Measurements from ENCODE around the gene LRRC66.

DNA sequence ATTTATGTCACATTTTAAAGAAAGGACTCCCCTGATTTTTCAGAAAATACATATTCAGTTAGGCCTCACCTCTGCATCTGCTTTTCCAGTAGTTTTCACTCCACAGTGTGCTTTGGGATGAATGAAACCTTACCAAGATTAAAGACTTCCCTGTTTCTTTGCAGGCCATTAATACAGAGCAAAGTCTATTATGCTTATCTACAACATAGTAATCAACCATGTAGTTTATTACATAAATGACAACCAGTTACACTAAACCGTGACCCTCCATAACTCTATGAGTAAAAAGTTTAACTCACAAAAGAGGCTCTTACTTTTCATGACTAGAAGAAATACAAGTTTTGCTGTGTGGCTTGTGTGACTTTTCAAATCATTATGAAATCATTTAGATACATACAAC is 2.3 kb downstream of the LRRC66 start:
- TF ChIP-seq HNF4G (IDR thresholded peaks at IDR 0.05): no peak
- TF ChIP-seq, protein P1, sequence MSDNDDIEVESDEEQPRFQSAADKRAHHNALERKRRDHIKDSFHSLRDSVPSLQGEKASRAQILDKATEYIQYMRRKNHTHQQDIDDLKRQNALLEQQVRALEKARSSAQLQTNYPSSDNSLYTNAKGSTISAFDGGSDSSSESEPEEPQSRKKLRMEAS (IDR thresholded peaks at IDR 0.05): no peak
- TF ChIP-seq, protein P2, sequence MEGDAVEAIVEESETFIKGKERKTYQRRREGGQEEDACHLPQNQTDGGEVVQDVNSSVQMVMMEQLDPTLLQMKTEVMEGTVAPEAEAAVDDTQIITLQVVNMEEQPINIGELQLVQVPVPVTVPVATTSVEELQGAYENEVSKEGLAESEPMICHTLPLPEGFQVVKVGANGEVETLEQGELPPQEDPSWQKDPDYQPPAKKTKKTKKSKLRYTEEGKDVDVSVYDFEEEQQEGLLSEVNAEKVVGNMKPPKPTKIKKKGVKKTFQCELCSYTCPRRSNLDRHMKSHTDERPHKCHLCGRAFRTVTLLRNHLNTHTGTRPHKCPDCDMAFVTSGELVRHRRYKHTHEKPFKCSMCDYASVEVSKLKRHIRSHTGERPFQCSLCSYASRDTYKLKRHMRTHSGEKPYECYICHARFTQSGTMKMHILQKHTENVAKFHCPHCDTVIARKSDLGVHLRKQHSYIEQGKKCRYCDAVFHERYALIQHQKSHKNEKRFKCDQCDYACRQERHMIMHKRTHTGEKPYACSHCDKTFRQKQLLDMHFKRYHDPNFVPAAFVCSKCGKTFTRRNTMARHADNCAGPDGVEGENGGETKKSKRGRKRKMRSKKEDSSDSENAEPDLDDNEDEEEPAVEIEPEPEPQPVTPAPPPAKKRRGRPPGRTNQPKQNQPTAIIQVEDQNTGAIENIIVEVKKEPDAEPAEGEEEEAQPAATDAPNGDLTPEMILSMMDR (IDR thresholded peaks at IDR 0.05; ENCODE audit: low read depth, low read length, missing input control): no peak
- TF ChIP-seq SP1 (IDR thresholded peaks at IDR 0.05): no peak
- TF ChIP-seq GABPA (IDR thresholded peaks at IDR 0.05 in 1 of 2, conservative IDR thresholded peaks at IDR 0.05 in 1 of 2): no peak
- no peak for TF ChIP-seq JUND (IDR thresholded peaks at IDR 0.05)
- TF ChIP-seq, protein P3, sequence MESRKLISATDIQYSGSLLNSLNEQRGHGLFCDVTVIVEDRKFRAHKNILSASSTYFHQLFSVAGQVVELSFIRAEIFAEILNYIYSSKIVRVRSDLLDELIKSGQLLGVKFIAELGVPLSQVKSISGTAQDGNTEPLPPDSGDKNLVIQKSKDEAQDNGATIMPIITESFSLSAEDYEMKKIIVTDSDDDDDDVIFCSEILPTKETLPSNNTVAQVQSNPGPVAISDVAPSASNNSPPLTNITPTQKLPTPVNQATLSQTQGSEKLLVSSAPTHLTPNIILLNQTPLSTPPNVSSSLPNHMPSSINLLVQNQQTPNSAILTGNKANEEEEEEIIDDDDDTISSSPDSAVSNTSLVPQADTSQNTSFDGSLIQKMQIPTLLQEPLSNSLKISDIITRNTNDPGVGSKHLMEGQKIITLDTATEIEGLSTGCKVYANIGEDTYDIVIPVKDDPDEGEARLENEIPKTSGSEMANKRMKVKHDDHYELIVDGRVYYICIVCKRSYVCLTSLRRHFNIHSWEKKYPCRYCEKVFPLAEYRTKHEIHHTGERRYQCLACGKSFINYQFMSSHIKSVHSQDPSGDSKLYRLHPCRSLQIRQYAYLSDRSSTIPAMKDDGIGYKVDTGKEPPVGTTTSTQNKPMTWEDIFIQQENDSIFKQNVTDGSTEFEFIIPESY (IDR thresholded peaks at IDR 0.05): no peak

Data from liver (tissue), 3 donors.